NCI-H187 (cell line): ENCODE measurements around the gene ADARB1.

Experiments
- DNase-seq, 2 experiments: peaks; one replicate each; lab custom pipeline; 2025; lab: John Stamatoyannopoulos, UW

The ADARB1 gene

GRCh38 chr21:45039317-45040156 is 34.8 kb upstream of the ADARB1 start:
- DNase-seq: no peak

GRCh38 chr21:45040157-45040711 is 34.1 kb upstream of the ADARB1 start:
- DNase-seq: no peak

- DNase-seq: no peak
Observed at GRCh38 chr21:45040739-45041138, 33.6 kb upstream of the ADARB1 start.

DNA sequence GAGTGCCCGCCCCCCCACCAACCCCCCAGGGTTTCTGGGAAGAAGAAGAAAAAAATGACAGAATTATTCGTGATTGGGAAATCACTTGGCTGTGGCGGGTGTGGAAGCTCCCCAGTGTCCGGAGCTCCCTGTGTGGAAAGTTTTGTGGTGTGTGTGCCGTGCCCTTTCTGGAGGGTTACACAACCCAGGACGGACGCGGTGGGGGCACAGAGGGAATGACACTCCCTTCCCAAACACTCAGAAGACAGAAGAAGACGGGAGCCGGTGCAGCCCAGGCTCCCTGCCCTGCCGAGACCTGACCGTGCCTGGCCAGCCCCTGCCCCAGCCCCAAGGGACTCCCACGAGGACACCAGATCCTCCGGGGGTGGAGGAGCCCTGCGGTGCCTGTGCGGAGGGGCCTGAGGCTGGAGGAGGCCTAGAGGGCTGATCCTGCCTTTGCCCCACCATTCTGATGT is 33.0 kb upstream of the ADARB1 start:
- no peak for DNase-seq

GRCh38 chr21:45041984-45042663 is 32.3 kb upstream of the ADARB1 start:
- no peak for DNase-seq

GRCh38 chr21:45042664-45043161 is 31.7 kb upstream of the ADARB1 start:
- no peak for DNase-seq

DNA sequence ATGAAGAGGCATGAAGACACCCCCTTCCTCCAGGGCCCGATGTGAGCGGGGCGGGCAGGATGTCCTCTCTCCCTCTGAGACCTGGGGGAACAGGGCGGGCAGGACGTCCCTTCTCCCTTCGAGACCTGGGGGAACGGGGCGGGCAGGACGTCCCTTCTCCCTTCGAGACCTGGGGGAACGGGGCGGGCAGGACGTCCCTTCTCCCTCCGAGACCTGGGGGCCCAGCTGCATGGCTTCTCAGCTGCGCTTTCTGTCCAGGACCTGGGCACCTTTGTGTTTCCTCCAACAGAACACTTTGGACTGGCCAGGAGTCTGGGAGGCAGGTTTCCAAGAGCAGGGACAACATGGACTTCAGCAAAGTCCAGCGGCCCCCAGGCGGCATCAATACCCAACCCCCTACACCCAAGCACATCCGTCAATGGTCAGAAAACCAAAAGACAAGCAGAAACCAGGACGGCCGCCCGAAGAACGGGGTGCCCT is 30.8 kb upstream of the ADARB1 start:
- DNase-seq: no peak

GRCh38 chr21:45045481-45045880 is 28.9 kb upstream of the ADARB1 start:
- DNase-seq: no peak

DNA sequence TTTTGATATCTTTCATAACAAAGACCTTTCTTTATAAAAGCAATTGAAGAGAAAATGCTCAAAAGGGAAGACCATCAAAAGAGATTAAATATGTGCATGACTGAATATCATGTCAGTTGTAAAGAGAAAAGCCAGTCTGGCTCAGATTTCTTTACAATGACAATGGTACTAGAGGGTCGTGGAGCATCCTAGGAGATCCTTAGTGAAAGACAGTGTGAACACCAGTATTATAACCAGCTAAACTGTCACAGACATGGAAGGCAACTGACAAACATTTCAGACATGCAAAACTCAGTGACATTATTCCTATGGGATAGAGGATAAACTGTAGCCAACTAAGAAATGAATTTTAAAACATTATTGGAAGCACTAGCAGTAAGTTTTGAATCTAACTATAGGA is 27.1 kb upstream of the ADARB1 start:
- no peak for DNase-seq

- DNase-seq: no peak
Observed at GRCh38 chr21:45048026-45048698, 26.2 kb upstream of the ADARB1 start.

DNA sequence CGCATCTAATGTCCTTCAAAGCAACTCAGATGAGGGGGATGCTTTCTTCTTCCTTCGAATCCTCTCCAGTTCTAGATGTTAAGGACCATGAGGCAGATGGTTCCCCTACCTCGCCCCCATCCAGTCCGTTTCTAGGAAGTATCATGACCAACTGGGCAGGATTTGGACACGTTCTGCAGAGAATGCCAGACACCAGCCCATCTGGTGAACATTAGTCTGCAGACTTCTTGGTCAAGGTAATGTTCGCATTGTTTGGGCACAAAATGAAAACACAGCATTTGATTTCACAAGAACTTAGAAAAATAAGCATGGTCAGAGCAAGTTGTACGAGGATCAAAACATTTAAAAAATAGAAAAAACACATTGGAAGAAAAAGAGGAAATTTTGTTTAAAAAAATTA is 25.4 kb upstream of the ADARB1 start:
- DNase-seq: no peak

DNA sequence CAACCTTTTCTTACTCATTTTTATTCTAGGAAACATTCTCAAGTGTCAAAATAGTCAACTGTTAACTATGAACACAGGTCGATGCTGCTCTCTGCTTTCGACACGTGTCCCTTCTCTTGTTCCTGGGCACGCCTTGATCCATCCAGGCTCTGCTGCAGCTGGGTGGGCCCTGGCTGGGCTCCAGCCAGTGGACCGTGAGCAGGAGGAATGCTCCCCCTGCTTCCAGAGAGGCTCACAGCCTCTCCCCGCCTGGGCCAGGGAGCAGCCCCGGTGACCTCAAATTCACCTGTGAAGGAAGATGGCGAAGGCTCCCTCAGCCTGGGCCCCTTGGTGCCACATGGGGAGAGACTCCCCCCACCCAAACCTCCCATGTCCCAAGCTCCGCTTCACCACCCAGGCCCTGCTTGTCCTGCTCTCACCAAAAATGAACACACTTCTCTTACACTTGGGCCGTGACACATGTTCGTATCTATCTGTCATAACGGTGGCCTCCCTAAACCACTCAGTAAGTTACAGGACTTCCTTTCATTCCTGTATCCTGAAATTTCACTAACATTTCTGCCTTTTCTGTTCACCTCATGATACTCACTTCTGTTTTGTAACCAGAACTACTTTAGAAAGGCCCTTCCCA is 24.6 kb upstream of the ADARB1 start:
- no peak for DNase-seq

GRCh38 chr21:45050345-45050796 is 24.0 kb upstream of the ADARB1 start:
- DNase-seq: no peak

- DNase-seq: no peak
Observed at GRCh38 chr21:45050797-45051489, 23.4 kb upstream of the ADARB1 start.

DNA sequence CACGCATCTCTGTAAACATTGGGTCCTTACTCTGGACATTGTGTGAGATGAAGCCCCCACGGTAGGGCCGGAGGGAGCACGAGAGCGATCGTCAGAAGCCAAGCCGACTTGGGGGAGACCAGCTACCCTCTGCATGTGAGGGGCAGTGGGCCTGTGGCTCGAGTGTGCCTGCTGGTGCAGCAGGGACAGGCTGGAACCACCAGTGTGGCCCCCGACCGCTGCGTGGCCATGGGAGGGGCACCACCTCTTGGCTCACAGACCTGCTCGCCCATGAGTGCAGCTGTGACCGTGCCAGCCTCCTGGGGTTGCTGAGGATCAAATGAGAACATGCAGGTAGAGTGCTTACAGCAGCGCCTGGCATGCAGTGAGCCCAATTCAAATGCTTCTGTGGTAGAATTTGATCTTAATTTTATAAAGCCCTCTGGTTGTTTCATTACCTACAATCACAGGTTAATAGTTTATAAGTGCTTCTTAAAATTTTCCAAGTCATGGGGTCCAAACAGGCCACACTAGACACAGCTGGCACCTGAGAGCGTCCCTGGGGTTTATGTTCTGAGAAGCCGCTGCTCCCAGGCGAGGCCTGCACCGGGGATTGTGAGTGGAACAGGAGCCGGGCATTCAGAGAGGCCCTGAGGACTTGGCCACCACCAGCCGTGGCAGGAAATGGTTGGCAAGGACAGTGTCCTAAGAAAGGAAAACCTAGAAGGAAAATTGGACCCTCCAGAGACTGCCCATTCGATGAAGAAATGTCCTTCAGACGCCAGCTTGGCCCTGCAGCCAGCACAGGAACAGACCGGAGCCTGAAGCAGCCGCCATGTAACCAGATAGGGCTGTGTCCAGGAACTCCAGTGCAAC is 22.6 kb upstream of the ADARB1 start:
- no peak for DNase-seq

DNA sequence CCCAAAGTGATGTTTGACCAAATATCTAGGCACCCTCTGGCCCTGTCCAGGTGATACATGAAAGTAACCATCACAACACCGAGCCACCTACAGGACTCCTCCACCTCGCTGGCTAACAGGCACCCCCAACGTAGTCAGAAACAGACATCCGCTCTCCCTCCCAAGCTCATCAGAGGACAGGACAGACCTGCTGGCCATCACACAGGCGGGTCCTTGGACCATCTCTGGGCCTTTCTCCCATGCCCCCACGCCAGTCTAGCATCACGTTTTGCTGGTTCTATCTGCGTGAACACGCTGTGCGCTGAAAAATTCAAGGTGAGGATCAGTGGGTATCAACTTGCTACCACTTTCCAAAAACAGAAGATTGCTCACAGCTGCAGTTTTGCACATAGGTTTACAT is 21.4 kb upstream of the ADARB1 start:
- DNase-seq: no peak

GRCh38 chr21:45053561-45054226 is 20.7 kb upstream of the ADARB1 start:
- no peak for DNase-seq

DNA sequence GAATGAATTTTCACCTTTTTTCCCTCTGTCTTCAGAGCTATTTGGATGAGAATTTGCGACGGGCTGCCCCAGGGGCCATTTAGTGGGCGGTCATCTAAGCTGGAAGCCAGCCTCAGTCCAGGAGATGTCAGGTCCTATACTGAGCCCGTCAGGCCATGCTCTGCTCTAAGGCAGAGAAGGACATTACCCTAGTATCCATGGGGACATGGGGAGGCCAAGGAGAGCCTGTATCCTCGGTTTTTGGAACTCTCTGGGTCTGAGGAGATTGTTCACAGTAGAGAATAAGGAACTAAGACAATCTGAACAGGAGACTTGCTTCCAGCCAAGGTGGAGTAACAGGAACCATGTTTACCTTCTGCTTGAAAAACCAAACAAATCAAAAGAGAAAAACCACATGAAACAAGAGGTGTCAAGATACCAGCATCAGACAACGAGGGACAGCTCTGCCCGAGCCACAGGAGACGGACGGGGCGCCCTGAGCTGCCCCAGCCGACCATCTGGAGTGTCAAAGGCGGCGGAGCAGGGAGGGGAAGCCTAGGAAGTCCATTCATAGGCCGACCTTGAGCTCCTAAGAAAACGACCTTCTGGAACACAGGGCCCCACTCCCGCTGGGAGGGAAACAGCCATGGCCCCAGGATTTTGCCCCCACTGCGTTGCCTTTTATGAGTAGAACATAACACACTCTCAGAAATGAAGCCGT is 20.0 kb upstream of the ADARB1 start:
- no peak for DNase-seq
